GM12873 (cell line): ENCODE measurements around the gene TCF12.

Experiments
- CTCF ChIP-seq: IDR thresholded peaks from 2 replicates; pipeline ENCODE4 v1.5.1; 2012; ENCODE audit warnings: low read depth, mild to moderate bottlenecking, moderate library complexity, low read length, control low read depth; ENCODE audit not compliant: insufficient read depth; ENCODE audit errors: missing control alignments

Gene TCF12

GRCh38 chr15:56991017-56991416 lies 72.6 kb downstream of the TCF12 start:
- TF ChIP-seq CTCF, result no peak

GRCh38 chr15:56992725-56993124 lies 74.3 kb downstream of the TCF12 start:
- no peak for TF ChIP-seq CTCF

GRCh38 chr15:56994280-56994679 lies 75.8 kb downstream of the TCF12 start:
- no peak for TF ChIP-seq CTCF

GRCh38 chr15:56996093-56996492 lies 77.6 kb downstream of the TCF12 start:
- TF ChIP-seq CTCF, result no peak

- no peak for TF ChIP-seq CTCF
These were observed 78.5 kb downstream of the TCF12 start for GRCh38 chr15:56996746-56997470.

- no peak for TF ChIP-seq CTCF
These were observed 85.0 kb downstream of the TCF12 start for GRCh38 chr15:57003418-57003817.

- TF ChIP-seq CTCF, result no peak
These were observed 86.8 kb downstream of the TCF12 start for GRCh38 chr15:57005244-57005643.
